Measurements from ENCODE around the gene MPND. TPM values are rescaled to one million over a fixed set of nuclear protein-coding genes. Genes with fewer than 3 reads are reported as not detected.

MPND gene
- total RNA-seq, 1 experiment from 2014 or later = 37.0 TPM

DNA sequence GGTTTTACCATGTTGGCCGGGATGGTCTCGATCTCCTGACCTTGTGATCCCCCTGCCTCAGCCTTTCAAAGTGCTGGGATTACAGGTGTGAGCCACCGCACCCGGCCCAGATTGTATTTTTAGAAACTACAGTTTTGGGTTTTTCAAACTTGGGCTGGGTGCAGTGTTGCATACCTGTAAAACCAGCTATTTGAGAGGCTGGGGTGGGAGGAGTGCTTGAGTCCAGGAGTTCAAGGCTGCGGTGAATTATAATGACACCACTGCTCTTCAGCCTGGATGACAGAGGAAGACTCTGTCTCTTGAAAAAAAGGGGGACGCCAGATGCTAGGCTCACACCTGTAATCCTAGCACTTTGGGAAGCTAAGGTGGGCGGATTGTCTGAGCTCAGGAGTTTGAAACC, 63.3 kb downstream of the MPND start:
- H3K4ac ChIP-seq (ENCODE audit: low read depth, low read length) = no peak overlapping the region
- H2BK5ac ChIP-seq (ENCODE audit: insufficient read length, low read length) = no peak overlapping the region
- no peak overlapping the region for H4K91ac ChIP-seq (ENCODE audit: insufficient read length, low read depth, low read length)
- H4K5ac ChIP-seq (ENCODE audit: insufficient read length, low read depth, low read length) = no peak overlapping the region
- H3K27me3 Mint-ChIP-seq (ENCODE audit: low read depth) = no peaks in the 10 kb centered on the region
- no peak overlapping the region for H3T11ph ChIP-seq (ENCODE audit: low read length)
- H3K23me2 ChIP-seq (ENCODE audit: insufficient read length, low read depth, low read length, poor library complexity, severe bottlenecking) = peaks cover 4% of the 10 kb centered on the region
- peaks cover 40 to 74% (median 69%) of the 10 kb centered on the region in 3 experiments; a peak in 6 of 7 replicates for H3K36me3 Mint-ChIP-seq (ENCODE audit: insufficient read depth in 1 of 3, low read depth in 3 of 3)
- H3K9me3 Mint-ChIP-seq = no peaks in the 10 kb centered on the region
- H3K79me2 ChIP-seq (ENCODE audit: insufficient read depth, low read length) = peaks cover 37% of the 10 kb centered on the region
- DNase-seq = peak; percentile 17
- H3K9ac ChIP-seq (ENCODE audit: extremely low read depth, insufficient read length, low read length) = no peak overlapping the region
- H2BK120ac ChIP-seq (ENCODE audit: low read depth, low read length, poor library complexity, severe bottlenecking) = no peak overlapping the region
- TF ChIP-seq, protein P1, sequence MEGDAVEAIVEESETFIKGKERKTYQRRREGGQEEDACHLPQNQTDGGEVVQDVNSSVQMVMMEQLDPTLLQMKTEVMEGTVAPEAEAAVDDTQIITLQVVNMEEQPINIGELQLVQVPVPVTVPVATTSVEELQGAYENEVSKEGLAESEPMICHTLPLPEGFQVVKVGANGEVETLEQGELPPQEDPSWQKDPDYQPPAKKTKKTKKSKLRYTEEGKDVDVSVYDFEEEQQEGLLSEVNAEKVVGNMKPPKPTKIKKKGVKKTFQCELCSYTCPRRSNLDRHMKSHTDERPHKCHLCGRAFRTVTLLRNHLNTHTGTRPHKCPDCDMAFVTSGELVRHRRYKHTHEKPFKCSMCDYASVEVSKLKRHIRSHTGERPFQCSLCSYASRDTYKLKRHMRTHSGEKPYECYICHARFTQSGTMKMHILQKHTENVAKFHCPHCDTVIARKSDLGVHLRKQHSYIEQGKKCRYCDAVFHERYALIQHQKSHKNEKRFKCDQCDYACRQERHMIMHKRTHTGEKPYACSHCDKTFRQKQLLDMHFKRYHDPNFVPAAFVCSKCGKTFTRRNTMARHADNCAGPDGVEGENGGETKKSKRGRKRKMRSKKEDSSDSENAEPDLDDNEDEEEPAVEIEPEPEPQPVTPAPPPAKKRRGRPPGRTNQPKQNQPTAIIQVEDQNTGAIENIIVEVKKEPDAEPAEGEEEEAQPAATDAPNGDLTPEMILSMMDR (conservative IDR thresholded peaks at IDR 0.05) = no peak
- H3K79me1 ChIP-seq (ENCODE audit: insufficient read depth, low read depth, low read length, poor library complexity, severe bottlenecking) = peaks cover 4% of the 10 kb centered on the region
- H2AFZ ChIP-seq (ENCODE audit: low read length) = no peak overlapping the region
- no peaks in the 10 kb centered on the region for H4K20me1 ChIP-seq (ENCODE audit: control insufficient read depth, insufficient read depth, insufficient read length)
- no peak overlapping the region for H4K8ac ChIP-seq (replicated peaks; ENCODE audit: insufficient read length, low read depth, low read length)
- H3K4me1 Mint-ChIP-seq = peaks cover 59 to 67% of the 10 kb centered on the region in 2 experiments
- no peak overlapping the region for H3K56ac ChIP-seq (ENCODE audit: insufficient read length, low read depth, low read length)
- H3K27ac Mint-ChIP-seq = peak overlapping the region; percentile 57 to 87 (median 66); a peak in 3 of 7 replicates
- no peak overlapping the region for H2BK15ac ChIP-seq (ENCODE audit: low read depth, low read length)
- no peak overlapping the region for H3K23ac ChIP-seq (ENCODE audit: insufficient read length, low read depth, low read length)
- no peak overlapping the region for H3K14ac ChIP-seq (ENCODE audit: insufficient read depth, low read length)
- peak overlapping the region in 1 of 2 experiments; percentile 32; a peak in 1 of 5 replicates for H3K4me3 Mint-ChIP-seq
- no peak overlapping the region for H2AK5ac ChIP-seq (ENCODE audit: insufficient read length, low read length)
- H3K27me3 ChIP-seq (ENCODE audit: insufficient read depth, low read length) = no peaks in the 10 kb centered on the region
- H2BK20ac ChIP-seq (ENCODE audit: low read depth, low read length, poor library complexity, severe bottlenecking) = no peak overlapping the region
- no peak overlapping the region for H2BK12ac ChIP-seq (ENCODE audit: insufficient read length, low read depth, low read length)
- peaks cover 9% of the 10 kb centered on the region for H3K4me1 ChIP-seq (ENCODE audit: insufficient read depth, low read length)
- H3K4me2 ChIP-seq (ENCODE audit: insufficient read depth, insufficient read length, low read length) = no peak overlapping the region
- no peaks in the 10 kb centered on the region for H3K9me3 ChIP-seq (ENCODE audit: control insufficient read depth, low read depth, low read length)
- H3K27ac ChIP-seq (ENCODE audit: insufficient read length, low read depth, low read length) = no peak overlapping the region
- no peak overlapping the region for H3K18ac ChIP-seq (ENCODE audit: insufficient read length, low read depth, low read length)
- no CpG with 5 or more reads among the region's 7 CpGs for WGBS (ENCODE audit: extremely low coverage, insufficient read length, low lambda C conversion rate)

Data from H9 (cell line).